HG03469 (cell line): ENCODE measurements around the gene LAPTM5.

ENCODE experiments used
- ATAC-seq: cut with Tn5 transposase; IDR thresholded peaks from one replicate; pipeline ENCODE4 v1.9.1; 2021; ENCODE audit warnings: mild to moderate bottlenecking, moderate library complexity, moderate number of reproducible peaks; ENCODE audit not compliant: unreplicated experiment

LAPTM5 gene

DNA sequence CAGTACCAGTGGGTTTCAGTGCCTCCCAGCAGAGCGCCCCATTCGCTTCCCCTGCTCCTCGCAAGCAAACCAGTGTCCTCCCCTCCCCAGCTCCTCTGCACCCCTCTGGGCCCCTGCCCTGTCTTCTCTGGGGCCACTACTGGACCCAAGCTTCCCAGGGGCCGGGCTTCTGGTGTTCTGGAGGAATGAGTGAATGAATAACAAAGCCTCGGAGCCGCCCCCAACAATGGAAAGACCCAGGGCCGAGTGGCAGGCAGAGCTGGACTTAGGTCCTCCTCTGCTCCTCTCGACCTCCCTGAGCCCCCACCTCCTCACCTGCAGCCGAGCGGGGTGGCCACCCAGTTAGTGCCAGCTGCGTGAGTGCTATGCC lies 71.8 kb downstream of the LAPTM5 start:
- ATAC-seq, result no peak

DNA sequence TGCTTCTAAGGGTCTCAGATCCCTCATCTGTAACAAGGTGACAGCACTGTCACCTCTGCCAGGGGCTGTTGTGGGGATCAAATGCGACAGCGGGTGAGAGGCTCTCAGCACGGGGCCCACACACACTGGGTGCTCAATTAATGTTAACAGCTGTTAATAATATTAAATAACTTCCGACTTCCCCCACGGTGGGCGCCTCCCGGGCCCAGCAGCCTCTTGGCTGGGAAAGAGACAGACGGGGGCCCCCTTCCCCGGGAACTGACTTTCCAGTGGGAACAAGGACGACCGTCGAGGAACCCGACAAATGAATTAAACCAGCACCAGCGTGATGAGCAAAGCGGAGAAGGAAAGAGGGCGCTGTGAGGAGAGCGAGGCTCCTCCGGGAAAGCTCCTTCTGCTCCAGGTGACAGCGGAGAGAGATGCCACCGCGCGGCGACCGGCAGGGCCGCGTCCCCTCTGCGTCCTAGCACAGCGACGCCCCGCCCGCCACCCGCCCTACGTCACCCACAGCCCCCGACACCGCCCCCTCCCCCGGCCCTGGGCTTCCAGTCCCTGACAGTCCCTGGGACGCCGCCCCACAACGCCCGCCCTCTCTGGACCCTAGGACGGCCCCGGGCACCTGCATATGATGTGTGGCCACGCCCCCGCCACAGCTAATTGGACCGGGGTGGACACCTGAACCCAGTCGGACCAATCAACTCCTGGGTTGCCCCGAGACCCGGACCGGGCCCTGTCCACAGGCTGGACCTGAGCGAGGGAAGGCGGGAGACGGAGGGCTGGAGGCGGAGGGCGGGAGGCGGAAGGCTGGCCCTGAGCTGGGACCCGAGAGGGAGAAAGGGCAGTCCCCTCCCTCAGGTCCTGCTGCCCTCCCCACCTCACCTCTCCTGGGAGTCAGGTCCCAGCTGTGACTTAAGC lies 72.4 kb downstream of the LAPTM5 start:
- ATAC-seq, result no peak

DNA sequence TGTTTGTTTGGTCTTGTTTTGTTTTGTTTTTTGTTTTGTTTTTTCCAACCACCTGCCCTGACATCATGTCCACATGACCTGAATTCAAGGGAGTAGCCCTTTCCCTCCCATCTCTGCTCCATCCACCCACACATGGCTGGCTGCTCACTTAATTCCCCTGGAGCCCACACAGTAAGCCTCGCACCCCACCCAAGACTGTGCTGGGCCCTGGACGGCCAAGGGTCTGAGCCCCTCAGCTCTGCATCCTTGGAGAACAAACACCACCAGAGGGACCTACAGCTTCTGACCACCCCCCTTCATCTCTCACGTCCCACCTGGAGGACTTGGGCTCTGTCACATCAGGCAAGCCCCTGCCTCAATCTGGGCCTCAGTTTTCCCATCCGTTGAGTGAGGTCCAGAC lies 73.3 kb downstream of the LAPTM5 start:
- ATAC-seq, result no peak

DNA sequence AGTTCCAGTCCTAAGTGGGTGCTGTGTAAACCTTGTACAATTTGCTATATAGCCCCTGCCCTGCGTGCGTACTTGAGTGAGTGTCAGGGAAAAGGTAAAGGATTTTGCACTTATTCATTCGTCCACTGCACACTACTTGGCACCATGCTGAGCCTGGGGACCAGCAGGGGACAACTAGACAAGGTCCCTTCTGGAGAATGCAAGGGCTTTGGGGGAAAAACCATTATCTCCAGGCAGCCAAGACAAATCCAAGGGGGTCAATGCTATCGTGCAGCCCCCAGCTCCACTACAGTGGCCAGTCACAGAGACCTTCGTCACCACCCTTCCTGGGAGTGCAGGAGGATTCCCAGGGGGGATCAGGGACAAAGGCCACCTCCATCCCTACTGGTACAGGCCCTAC lies 73.9 kb downstream of the LAPTM5 start:
- no peak for ATAC-seq
